HG02938 (cell line): ENCODE measurements around the gene CHST11.

Experiments used
- ATAC-seq: cut with Tn5 transposase; IDR thresholded peaks from one replicate; pipeline ENCODE4 v1.9.1; 2021; ENCODE audit warnings: mild to moderate bottlenecking, moderate library complexity; ENCODE audit not compliant: unreplicated experiment

Gene CHST11

DNA sequence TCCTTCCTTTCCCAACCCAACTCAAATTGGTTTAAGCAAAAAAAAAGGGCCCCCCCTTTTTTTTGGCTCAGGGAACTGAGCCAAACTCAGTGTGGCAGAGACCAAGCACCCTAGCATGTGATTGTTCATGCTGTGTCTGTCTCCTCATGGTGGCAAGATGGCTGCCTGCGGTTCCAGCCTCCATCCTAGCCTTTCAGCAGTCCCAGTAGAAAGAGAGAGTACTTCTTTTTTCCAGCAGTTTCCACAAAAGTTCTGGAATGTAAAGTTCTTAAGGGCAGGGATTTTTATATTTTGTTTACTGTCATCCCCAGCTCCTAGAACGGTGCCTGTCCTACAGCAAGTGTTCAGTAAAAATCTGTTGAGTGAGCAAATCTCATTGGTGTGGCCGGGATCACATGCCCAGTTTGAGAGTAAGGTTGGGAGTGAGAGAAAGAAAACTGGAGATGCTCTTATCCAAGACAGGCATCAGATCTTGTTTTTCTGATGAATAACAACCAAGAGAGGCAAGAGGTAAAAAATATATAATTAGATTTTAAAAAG is 22.4 kb downstream of the CHST11 start:
- ATAC-seq = no peak

GRCh38 chr12:104480012-104480411 is 23.3 kb downstream of the CHST11 start:
- ATAC-seq = no peak

GRCh38 chr12:104480826-104481440 is 24.2 kb downstream of the CHST11 start:
- no peak for ATAC-seq

GRCh38 chr12:104482113-104482512 is 25.4 kb downstream of the CHST11 start:
- ATAC-seq = no peak

DNA sequence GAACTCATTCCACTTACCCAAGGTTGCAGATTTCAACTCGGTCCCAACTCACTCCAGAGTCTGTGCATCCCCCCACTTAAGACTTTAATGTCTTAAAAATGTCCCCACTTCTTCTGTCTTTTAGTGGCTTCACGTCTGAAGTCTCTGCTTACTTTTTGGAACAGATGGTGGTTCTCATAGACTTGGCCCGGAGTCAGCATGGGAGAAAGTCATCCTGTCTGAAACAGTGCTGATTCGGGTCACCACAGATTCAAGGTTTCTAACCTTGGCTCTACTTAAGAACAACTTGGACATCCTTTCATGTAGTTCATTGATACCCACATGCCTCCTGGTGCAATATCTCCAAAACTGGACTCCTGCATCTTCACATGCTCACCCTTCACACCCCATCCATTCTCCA is 26.0 kb downstream of the CHST11 start:
- no peak for ATAC-seq

GRCh38 chr12:104484079-104484478 is 27.3 kb downstream of the CHST11 start:
- ATAC-seq = no peak

DNA sequence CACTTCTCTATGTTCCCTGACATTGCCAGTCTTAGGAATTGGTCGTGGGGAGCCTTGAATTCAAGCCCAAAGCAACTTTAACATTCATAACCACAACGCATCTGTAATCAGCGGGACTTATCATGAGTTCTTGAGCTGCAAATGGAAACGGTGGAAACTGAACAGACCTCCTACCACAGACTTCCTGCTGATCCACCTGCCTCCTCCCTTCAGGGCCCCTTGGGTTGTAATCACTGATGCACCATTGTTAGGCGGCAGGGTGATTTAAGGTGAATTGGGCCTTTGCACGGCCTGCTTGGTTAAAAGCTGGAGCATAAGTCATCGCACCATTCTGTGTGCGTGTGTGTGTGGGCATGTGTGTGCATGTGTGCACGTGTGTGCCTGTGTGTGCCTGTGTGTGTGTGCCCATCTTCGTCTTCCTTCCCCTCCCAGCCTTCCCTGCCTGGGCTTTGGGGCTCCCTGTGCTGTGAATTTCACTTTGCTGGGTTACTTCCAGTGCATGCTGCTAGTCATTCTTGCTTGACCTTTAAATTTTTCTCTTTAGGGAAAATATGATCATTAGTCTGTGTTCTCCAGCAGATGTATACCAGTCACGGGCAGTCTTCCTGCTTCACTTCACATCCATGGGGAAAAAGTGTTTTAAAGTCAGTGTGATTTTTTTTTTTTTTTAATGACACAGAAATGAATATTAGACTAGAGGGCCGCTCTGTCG is 29.1 kb downstream of the CHST11 start:
- peak; percentile 51 for ATAC-seq

- no peak for ATAC-seq
Measured at GRCh38 chr12:104486363-104486750, 29.6 kb downstream of the CHST11 start.

DNA sequence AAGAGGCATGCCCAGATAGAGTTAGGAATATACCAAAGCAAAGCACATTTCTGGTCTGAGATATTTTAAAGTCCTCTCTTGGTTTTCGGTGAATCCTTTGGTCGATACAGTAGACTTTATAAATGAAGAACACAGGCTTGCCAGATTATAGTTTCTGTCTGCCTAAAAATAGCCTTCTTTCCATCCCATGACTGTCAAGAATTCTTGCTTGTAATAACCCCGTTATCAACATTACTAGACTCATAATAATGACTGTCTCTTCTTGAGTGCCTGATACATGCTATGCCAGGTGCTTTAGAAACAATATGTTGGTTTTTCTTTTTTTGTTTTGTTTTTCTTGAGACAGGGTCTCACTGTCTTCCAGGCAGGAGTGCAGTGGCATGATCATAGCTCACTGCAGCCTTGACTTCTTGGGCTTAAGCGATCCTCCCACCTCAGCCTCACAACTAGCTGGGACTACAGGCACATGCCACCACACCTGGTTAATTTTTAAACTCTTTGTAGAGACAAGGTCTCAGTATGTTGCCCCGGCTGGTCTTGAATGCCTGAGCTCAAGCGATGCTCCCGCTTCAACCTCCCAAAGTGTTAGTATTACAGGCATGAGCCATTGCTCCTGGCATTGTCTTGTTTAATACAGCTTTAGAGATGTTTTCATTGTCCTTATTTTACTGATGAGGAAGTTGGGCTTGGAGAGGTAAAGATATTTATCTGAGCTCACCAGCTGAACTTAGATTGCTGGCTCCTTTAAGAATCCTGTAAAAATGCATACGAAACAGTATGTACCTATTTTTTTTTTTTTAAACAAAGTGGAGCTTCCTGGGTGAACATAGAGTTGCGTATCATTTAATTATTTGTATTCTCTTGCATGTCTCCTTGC is 30.4 kb downstream of the CHST11 start:
- no peak for ATAC-seq

DNA sequence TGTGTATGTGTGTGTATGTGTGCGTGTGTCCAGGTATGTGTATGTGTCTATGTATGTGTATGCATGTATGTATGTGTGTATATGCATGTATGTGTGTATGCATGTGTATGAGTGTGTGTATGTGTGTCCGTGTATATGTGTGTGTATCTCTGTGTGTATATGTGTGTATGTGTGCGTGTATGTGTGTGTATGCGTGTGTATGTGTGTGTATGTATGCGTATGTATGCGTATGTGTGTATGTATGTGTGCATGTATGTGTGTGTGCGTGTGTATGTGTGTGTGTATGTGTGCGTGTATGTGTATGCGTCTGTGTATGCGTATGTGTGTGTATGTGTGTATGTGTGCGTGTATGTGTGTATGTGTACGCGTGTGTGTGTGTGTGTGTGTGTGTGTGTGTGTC is 31.6 kb downstream of the CHST11 start:
- ATAC-seq = no peak

- no peak for ATAC-seq
Measured at GRCh38 chr12:104490186-104490585, 33.4 kb downstream of the CHST11 start.

- ATAC-seq = no peak
Measured at GRCh38 chr12:104490850-104491249, 34.1 kb downstream of the CHST11 start.

DNA sequence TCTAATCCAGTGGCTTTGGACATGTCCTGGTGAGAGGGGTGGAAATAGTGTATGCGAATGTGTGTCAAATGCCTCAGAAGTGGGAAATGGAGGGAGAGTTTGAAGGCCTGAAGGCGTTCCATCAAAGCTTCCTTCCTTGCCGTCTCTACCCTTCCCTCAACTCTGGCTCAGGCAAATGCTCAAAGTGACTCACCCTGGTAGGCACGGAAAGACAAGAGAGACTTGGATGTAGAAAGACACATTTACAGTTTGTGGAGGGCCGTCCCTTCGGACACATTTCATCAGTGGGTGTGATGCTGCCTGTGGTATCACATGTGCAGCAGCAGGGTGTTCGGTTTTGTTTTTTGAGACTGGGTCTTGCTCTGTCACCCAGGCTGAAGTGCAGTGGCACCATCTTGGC is 36.7 kb downstream of the CHST11 start:
- ATAC-seq = no peak

DNA sequence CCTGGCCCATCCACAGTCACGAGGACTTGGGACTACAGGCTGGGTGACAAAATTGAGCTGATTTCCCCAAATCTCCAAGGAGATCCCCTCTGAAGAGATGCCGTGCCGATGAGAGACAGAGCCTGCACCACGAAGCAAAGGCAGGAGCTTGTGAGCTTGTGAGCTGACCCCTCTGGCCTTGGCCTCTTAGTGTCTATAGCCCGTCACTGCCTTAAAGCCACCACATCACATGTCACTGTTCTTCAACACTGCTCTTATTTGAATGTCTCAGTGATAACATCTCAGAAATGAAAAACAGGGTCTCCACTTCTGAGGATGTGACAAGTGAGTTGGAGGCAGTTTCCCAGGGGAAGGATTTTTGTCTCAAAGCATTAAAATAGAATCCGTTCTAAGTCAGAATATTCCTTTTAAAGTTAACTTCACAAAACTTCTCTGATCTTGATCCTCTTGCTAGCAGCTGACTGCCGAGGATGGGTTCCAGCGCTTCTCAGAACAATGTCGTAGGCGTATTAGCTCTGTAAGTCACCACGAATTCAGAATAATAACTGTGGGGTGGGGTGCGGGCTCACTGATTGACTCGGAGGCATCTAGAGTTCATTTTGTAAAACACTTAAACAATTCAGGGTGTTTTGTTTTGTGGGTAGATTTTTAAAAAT is 37.5 kb downstream of the CHST11 start:
- ATAC-seq = no peak

GRCh38 chr12:104494793-104495158 is 38.0 kb downstream of the CHST11 start:
- no peak for ATAC-seq

GRCh38 chr12:104495786-104496185 is 39.0 kb downstream of the CHST11 start:
- ATAC-seq = no peak

GRCh38 chr12:104496336-104496735 is 39.6 kb downstream of the CHST11 start:
- no peak for ATAC-seq

DNA sequence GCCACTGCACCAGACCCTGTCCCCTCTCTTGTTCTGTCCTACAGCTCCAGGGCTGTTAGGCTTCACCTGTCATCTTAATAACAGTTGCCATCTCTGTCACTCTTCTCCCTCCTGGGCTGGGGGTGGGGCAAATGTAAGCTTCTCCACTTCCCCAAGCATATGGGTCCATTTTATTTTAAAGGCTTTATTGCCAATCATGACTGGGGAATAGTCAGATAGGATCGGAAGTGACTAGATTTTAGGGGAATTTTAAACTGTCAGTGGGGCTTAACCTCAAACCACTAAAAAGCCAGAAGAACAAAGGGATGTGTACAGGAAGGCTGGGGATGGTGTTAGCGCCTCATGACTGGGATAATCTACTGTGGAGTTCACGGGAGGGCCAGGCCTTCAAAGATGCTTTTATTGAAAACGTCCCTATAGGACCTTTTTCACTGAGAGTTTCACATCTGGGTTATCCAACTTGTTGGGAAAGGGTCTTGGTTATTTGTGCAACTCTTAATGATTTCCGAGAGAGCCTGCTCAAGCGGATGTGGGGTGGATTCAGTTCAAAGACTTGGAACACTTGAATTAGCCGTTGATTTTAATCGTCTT is 41.6 kb downstream of the CHST11 start:
- no peak for ATAC-seq

GRCh38 chr12:104499668-104500332 is 43.1 kb downstream of the CHST11 start:
- ATAC-seq = no peak

GRCh38 chr12:104501115-104501514 is 44.4 kb downstream of the CHST11 start:
- ATAC-seq = no peak
